Activated T-cell treated with anti-CD3 and anti-CD28 coated beads, Interleukin-2, amount 50 U/mL, for 24 hours (primary cell): ENCODE measurements around the gene LST1.
"Not testable (repeated sequence)": the region's sequence is repeated elsewhere in the genome, so short reads cannot be mapped to it uniquely, and the experiment has no call there.

Experiments
- DNase-seq: peaks from one replicate; pipeline ENCODE4 v3.0.0-alpha.2; 2020
- H3K27ac Mint-ChIP-seq: 2 replicates; pipeline ENCODE4 v1.8.0; 2020; ENCODE audit warnings: mild to moderate bottlenecking, mixed read lengths
- H3K27me3 Mint-ChIP-seq: 2 replicates; pipeline ENCODE4 v1.8.0; 2020; ENCODE audit warnings: mixed read lengths
- H3K36me3 Mint-ChIP-seq: 2 replicates; pipeline ENCODE4 v1.8.0; 2020; ENCODE audit warnings: low read depth, mixed read lengths
- H3K4me1 Mint-ChIP-seq: 2 replicates; pipeline ENCODE4 v1.8.0; 2020; ENCODE audit warnings: low read depth, mixed read lengths
- H3K4me3 Mint-ChIP-seq: 2 replicates; pipeline ENCODE4 v1.8.0; 2020; ENCODE audit warnings: mild to moderate bottlenecking, moderate library complexity, mixed read lengths
- H3K9me3 Mint-ChIP-seq: 2 replicates; pipeline ENCODE4 v1.8.0; 2020; ENCODE audit warnings: mixed read lengths

The LST1 gene

DNA sequence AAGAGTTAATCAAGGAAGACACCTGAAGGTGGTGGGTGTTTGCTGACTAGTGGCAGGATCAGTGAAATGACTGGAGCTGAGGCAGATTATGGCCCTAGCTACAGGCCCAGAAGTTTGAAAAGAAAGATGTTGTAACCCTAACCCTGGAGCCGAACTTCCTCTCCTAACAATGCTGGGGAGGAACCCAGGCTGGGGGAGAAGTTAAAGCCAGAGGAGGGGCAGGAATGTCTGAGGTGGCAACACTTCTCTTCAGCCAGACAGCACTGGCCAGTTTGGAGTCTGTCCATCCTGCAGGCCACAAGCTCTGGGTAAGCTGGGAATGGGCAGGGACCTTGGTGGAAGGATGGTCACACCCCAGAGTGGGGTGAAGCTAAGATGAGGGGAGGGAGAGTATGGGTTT is at the start of gene LST1:
TSS of gene LST1 (plus strand) at position 270 of the 400 bp plus-strand sequence. CDS start 1,023 bp downstream, outside the sequence.
- Mint-ChIP-seq H3K4me1 (peaks cover 77% of the 10 kb centered on the region), H3K4me3 (peak within 1 kb of the TSS; percentile 71), H3K27me3 (no peaks in the 10 kb centered on the region), H3K9me3 (no peaks in the 10 kb centered on the region), H3K36me3 (peaks cover 15% of the 10 kb centered on the region), H3K27ac (peak within 1 kb of the TSS; percentile 94)
- no peak for DNase-seq

DNA sequence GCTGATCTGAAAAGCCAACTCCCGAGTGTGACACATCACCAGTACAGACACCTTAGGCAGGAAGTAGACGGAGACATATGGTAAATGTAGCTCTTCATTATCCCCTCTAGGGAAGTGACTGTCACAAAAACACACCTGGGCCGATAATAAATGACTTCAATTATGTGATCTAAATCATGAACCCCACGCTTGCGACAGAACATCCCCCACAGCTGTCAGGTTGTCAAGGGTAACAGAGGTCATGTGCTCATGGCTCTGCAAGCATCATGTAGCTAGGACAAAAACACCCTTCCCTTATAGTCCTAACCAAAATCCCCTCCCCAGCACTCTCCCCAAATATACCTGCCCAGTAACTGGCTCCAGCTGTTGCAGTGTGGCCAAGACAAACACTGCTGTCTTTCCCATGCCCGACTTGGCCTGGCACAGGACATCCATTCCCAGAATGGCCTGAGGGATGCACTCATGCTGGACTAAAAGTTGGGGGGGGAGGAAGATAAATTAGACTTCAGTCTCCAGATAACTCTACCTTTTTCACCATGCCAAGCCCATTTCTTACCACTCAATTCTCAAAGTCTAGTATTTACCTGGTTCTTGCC is 47.2 kb upstream of the LST1 start:
- H3K4me3 Mint-ChIP-seq = peak overlapping the region; percentile 94
- no peaks in the 10 kb centered on the region for H3K27me3 Mint-ChIP-seq
- H3K27ac Mint-ChIP-seq = peak overlapping the region; percentile 95
- no peaks in the 10 kb centered on the region for H3K9me3 Mint-ChIP-seq
- DNase-seq = peak; percentile 24
- peaks cover 91% of the 10 kb centered on the region for H3K36me3 Mint-ChIP-seq
- H3K4me1 Mint-ChIP-seq = peaks cover 62% of the 10 kb centered on the region

DNA sequence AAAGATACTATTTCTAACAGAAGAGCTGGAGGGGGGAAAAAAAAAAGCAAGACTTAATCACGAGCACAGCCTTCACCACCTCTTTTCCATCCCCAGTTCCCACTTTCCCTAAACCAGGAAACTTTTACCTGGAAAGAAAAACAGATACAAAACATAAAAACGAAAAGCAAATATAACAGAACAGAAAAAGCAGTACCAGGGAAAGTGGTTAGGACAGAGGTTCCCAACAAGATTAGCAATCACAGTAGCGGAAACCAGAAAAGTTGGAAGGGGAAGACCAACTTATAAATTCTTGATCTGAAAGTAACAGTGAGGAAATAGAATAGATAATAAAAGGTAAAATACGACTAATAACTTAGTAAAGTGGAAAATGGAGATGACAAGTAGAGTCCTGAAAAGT is 45.4 kb upstream of the LST1 start:
- Mint-ChIP-seq H3K4me1 (peaks cover 50% of the 10 kb centered on the region), H3K4me3 (peak overlapping the region; percentile 94), H3K36me3 (peaks cover 73% of the 10 kb centered on the region), H3K27ac (peak overlapping the region; percentile 95), H3K9me3 (no peaks in the 10 kb centered on the region), H3K27me3 (no peaks in the 10 kb centered on the region)
- no peak for DNase-seq

DNA sequence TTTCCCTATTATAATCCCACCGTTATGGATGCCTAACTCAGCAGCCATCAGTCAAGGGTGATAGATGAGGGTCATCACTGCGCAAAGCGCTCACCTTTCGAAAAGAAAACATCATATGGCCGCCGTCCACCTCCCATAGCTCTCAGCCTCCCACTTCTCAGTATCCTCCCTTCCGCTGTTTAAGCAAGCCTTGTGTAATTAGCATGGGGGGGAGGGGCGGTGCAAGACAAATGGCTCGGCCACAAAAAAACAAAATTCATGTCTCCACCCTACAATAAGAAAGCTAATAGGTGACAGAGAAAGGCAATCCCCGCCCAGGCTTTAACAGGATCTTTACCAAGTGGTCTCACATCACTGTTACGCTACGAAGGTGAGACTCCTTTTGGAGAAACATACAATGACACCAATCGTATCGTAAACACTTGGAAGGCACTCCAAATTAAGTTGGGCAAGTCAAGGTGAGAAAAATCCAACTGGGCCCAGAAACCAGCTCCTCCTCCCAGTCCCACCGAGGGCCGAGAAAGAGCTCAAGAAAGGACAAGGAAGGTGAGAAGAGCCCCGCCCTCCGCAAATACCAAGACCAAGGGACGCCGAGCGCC is 44.9 kb upstream of the LST1 start:
- Mint-ChIP-seq H3K4me1 (peaks cover 50% of the 10 kb centered on the region), H3K9me3 (no peaks in the 10 kb centered on the region), H3K4me3 (peak overlapping the region; percentile 94), H3K36me3 (peaks cover 68% of the 10 kb centered on the region), H3K27me3 (no peaks in the 10 kb centered on the region), H3K27ac (peak overlapping the region; percentile 95)
- DNase-seq = peak; percentile 64

DNA sequence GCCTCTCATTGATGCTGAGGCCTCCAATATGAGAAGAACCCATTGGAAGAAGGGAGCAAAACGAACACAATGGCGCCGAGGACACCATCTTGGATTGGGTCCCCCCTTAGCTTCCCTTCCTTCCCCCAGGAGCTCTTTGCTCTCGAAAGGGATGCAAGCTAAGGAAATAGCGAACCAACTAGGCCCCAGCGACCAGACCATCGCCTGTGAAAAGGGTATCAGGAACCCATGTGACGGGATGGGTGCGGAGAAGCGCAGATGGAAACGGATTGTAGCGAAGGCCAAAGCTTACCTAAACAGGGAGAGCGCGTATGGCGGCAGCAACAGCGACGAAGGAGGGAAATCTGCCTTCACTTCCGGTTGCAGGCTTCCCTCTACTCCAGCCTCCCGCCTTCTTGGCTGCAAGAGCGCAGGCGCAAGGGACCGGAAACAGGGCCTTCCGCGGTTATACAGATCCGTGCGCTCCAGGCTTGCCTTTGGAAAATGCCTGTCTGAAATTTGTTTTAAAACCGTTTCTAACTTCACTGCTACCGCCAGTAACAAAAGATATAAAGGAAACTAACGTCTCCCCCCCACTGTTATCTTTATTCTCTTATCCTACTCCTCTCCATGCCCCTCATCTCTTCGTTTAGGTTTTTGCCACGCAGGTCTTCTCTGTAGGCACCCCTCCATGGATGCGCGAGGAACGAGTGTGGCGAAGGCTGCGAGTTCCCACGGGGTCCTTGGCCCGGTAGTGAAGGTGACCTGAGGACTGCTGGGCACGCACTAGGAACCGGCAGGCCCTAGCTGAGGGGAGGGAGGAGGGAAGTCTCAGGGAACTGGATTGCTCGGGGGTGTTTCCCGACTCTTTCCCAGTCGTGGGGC is 44.2 kb upstream of the LST1 start, which contains the start of gene DDX39B:
TSS of gene DDX39B (minus strand) at position 346 of the 864 bp plus-strand sequence. CDS start 1,471 bp downstream, outside the sequence.
- Mint-ChIP-seq H3K9me3 (no peaks in the 10 kb centered on the region), H3K4me3 (peak within 1 kb of the TSS; percentile 94), H3K27me3 (no peaks in the 10 kb centered on the region), H3K36me3 (peaks cover 61% of the 10 kb centered on the region), H3K27ac (peak within 1 kb of the TSS; percentile 95), H3K4me1 (peaks cover 50% of the 10 kb centered on the region)
- DNase-seq = peak; percentile 93

DNA sequence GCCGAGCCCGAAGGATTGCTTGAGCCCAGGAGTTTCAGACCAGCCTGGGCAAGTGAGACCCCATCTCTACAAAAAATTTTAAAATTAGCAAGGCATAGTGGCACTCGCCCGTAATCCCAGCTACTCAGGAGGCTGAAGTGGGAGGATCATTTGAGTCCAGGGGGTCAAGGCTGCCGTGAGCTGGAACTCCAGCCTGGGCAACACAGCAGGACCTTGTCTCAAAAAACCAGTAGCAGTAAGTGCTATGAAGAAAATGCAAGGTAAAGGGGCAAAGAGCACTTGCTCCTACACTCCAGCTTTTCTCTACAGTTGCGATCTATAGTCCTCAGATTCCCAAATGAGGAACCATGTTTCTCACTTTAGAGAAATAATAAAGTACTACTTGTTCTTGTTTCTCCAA is 42.4 kb upstream of the LST1 start:
- Mint-ChIP-seq H3K27ac (no peak overlapping the region), H3K36me3 (peaks cover 56% of the 10 kb centered on the region), H3K4me3 (peak overlapping the region; percentile 94), H3K4me1 (peaks cover 55% of the 10 kb centered on the region), H3K27me3 (no peaks in the 10 kb centered on the region), H3K9me3 (no peaks in the 10 kb centered on the region)
- peak; percentile 19 for DNase-seq

DNA sequence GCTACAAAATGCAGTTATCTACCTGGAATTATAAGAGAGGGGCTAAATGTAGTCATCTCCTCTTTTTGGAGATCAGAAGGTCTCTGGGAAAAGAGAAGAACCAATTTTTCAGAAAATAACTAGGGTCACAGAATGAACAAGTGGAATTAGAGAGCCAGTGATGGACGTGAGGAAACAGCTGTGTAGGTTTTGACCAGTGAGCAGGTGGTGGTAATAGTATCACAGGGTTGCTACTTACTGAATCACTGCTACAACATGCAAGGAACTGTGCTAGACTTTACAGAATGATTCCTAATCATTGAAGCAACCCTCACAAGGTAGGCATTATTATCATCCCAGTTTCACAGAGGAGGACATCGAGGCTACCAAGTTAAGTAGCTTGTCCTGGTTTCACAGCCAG is 41.4 kb upstream of the LST1 start:
- no peaks in the 10 kb centered on the region for H3K27me3 Mint-ChIP-seq
- H3K4me3 Mint-ChIP-seq = no peak overlapping the region
- no peaks in the 10 kb centered on the region for H3K9me3 Mint-ChIP-seq
- DNase-seq = no peak
- H3K27ac Mint-ChIP-seq = no peak overlapping the region
- peaks cover 55% of the 10 kb centered on the region for H3K36me3 Mint-ChIP-seq
- peaks cover 52% of the 10 kb centered on the region for H3K4me1 Mint-ChIP-seq

DNA sequence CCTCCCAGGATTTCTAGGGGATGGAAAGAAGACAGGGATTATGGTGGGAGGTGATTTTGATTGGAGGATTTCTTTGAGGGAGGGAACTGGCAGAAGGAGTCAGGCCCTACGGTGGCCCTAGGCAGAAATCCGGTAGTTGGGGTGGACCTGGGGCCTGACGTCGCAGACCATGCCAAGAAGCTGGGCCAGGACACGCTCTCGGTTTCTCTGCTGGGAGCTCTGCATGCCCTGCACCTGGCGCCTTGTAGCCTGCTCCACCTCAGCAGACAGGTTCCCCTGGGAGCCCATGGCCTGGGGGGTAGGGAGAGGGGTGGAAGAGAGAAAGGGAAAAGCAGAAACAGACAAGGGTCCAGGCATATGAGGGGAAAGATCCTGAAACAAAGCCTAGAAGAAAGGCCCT is 40.8 kb upstream of the LST1 start:
- Mint-ChIP-seq H3K27ac (no peak overlapping the region), H3K9me3 (no peaks in the 10 kb centered on the region), H3K36me3 (peaks cover 54% of the 10 kb centered on the region), H3K4me3 (no peak overlapping the region), H3K4me1 (peaks cover 49% of the 10 kb centered on the region), H3K27me3 (no peaks in the 10 kb centered on the region)
- DNase-seq = no peak

DNA sequence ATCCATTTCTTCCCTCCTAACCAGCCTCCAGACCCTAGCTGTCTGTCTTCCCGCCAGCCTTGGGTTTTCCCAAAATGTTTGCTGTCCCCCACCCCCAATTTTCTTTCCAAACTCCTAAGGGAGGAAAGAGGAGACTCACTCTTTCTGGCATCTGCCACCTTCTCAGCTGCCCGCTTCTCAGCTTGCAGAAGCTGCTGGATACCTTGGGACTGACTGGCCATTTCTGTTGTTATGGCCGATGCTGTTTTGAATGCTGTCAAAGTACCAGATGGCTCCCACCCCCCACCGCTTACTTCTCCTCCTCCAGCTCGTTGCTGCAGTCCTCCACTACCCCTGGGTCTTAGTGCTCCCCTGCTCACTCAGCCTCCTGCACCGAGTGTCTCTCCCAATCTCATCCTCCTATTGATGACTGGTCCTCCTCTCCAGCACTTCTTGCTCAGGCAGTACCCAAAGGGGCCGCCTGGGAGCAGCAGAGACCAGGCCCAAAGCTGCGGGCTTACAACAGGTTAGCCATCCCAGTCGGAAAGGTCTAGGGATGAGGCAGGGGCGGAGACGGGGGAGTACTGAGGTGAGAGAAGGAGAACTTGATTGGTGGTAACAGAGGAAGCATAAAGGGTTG is 39.6 kb upstream of the LST1 start, which contains the start of gene ATP6V1G2:
TSS of gene ATP6V1G2 (minus strand) at position 270 of the 619 bp plus-strand sequence. CDS start at position 221, 49 bp downstream.
- peaks cover 52% of the 10 kb centered on the region for H3K36me3 Mint-ChIP-seq
- H3K4me1 Mint-ChIP-seq = peaks cover 54% of the 10 kb centered on the region
- no peaks in the 10 kb centered on the region for H3K27me3 Mint-ChIP-seq
- H3K27ac Mint-ChIP-seq = peak within 1 kb of the TSS; percentile 95
- no peaks in the 10 kb centered on the region for H3K9me3 Mint-ChIP-seq
- peak; percentile 93 for DNase-seq
- H3K4me3 Mint-ChIP-seq = peak within 1 kb of the TSS; percentile 76

DNA sequence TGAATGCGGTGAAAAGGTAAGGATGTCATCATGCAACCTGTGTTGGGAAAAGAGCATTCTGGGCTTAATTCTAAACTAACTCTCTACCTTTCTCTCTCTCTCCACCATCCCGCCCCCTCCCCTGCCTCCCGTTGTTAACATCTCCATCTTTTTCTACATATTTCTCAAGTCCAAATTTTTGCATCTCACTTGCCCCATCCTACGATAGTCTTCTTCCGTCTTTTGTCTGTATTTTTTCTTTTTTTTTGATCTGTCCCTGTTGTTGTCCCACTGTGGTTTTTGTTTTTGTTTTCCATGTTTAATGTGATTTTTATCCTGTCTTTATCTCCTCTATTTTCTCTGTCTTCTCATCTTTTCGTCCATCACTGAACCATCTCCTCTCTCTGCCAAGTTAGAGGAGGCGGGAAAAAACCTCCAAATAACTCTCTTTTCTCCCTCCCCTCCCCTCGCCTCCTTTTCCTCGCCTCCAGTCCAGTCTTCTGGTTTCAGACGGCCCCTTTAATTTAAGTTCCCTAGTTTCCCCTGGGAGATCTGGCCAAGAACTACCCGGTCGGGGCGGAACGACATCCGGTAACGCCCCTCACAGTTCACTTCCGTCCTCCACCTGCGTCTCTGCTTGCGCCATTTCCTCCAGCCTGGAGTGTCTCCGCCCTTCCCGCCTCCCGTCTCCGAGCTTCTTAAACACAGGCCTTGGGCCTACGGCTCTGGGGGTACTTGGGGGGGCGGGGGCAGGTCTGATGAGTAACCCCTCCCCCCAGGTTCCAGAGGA is 38.9 kb upstream of the LST1 start, which contains the start of gene NFKBIL1:
TSS of gene NFKBIL1 (plus strand) at position 651 of the 769 bp plus-strand sequence. CDS start at position 738, 87 bp downstream.
- Mint-ChIP-seq H3K9me3 (no peaks in the 10 kb centered on the region), H3K36me3 (peaks cover 49% of the 10 kb centered on the region), H3K4me3 (peak within 1 kb of the TSS; percentile 76), H3K27me3 (no peaks in the 10 kb centered on the region), H3K4me1 (peaks cover 57% of the 10 kb centered on the region), H3K27ac (peak within 1 kb of the TSS; percentile 95)
- DNase-seq = peak; percentile 91

DNA sequence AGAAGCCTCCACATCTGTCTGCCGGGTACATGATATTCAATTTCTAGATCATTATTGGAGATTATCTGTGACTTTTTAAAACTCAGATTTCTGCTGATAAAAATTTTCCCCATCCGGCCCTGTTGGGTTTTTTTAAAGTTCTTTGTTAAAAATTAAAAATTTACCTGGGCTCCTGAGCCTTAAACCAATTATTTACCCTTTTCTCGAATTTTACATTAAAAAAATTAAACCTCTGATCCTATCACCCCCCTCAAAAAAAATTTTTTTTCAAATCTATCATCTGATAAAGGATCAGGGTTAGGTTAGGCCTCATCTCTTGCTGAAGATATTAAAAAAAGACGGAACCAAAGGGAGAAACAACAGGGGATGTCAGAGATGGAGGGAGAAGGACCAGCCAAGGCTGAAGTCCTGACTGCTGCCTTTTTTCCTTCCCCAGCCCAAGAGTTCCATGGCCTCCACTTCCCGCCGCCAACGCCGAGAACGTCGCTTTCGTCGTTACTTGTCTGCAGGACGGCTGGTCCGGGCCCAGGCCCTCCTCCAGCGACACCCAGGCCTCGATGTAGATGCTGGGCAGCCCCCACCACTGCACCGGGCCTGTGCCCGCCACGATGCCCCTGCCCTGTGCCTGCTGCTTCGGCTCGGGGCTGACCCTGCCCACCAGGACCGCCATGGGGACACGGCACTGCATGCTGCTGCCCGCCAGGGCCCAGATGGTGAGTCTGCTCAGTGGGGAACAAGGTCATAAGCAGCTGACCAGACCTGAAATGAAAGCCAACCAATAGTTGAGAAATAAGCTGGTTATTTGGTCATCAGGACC is 38.1 kb upstream of the LST1 start:
- DNase-seq = no peak
- peak overlapping the region; percentile 95 for H3K27ac Mint-ChIP-seq
- peaks cover 56% of the 10 kb centered on the region for H3K4me1 Mint-ChIP-seq
- H3K27me3 Mint-ChIP-seq = no peaks in the 10 kb centered on the region
- peak overlapping the region; percentile 76 for H3K4me3 Mint-ChIP-seq
- no peaks in the 10 kb centered on the region for H3K9me3 Mint-ChIP-seq
- H3K36me3 Mint-ChIP-seq = peaks cover 45% of the 10 kb centered on the region

DNA sequence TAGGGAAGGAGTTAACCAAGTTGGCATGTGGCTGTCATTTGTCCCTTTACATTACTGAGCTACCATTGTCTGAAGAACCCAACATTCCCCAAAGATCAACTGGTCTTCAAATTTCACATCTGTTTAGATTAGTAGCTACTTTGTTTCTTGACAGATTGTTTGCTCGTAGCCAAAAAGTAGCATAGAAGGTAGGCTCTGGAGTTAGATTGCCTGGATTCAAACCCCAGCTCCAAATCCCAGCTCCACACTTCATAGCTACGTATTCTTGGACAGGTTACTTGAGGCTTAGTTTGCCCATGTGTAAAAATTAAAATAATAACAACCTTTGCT is 37.6 kb upstream of the LST1 start:
- no peak for DNase-seq
- Mint-ChIP-seq H3K9me3 (no peaks in the 10 kb centered on the region), H3K4me1 (peaks cover 54% of the 10 kb centered on the region), H3K4me3 (peak overlapping the region; percentile 76), H3K36me3 (peaks cover 46% of the 10 kb centered on the region), H3K27me3 (no peaks in the 10 kb centered on the region), H3K27ac (peak overlapping the region; percentile 95)

DNA sequence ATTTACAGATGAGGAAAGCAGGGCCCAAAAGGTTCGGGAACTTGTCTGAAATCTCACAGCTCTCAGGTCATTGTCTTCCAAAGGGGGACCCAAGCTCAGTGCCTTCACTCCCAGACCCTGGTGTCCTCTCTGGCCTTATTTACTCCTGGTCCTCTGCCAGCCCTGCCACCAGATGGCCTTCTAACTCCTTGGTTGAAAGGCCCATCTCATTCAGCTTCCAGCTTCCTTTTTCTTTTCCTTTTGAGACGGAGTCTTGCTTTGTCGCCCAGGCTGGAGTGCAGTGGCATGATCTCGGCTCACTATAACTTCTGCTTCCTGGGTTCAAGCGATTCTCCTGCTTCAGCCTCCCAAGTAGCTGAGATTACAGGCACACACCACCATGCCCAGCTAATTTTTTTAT is 34.7 kb upstream of the LST1 start:
- Mint-ChIP-seq H3K4me1 (peaks cover 63% of the 10 kb centered on the region), H3K4me3 (peak overlapping the region; percentile 60), H3K27ac (peak overlapping the region; percentile 88), H3K36me3 (peaks cover 62% of the 10 kb centered on the region)
- not testable (repeated sequence) for H3K27me3 Mint-ChIP-seq, H3K9me3 Mint-ChIP-seq
- peak; percentile 76 for DNase-seq
